ES-I3 (cell line): ENCODE measurements around the gene WBP2.

Experiments used
- H3K36me3 ChIP-seq: 2 replicates; pipeline ENCODE4 v1.6.1; 2013; ENCODE audit warnings: mild to moderate bottlenecking, low read length, control low read depth, moderate library complexity; ENCODE audit not compliant: insufficient read depth
- H3K4me1 ChIP-seq: 2 replicates; pipeline ENCODE4 v1.6.1; 2013; ENCODE audit warnings: mild to moderate bottlenecking, control low read depth, low read length; ENCODE audit not compliant: insufficient read depth
- H3K9ac ChIP-seq: 2 replicates; pipeline ENCODE4 v1.6.1; 2013; ENCODE audit warnings: low read depth, mild to moderate bottlenecking, low read length, moderate library complexity
- H3K9me3 ChIP-seq: 2 replicates; pipeline ENCODE4 v1.6.1; 2013; ENCODE audit warnings: mild to moderate bottlenecking, low read length, moderate library complexity; ENCODE audit not compliant: control insufficient read depth, insufficient read depth

WBP2 gene

GRCh38 chr17:75848523-75849278 lies 6.4 kb downstream of the WBP2 start:
- H3K9me3 ChIP-seq: no peaks in the 10 kb centered on the region
- peaks cover 20% of the 10 kb centered on the region for H3K36me3 ChIP-seq
- H3K9ac ChIP-seq: no peak overlapping the region
- H3K4me1 ChIP-seq: peaks cover 26% of the 10 kb centered on the region; the same call in 1 of the 2 replicates

GRCh38 chr17:75847614-75848522 lies 7.3 kb downstream of the WBP2 start:
- no peaks in the 10 kb centered on the region for H3K9me3 ChIP-seq
- peaks cover 20% of the 10 kb centered on the region for H3K36me3 ChIP-seq
- H3K4me1 ChIP-seq: peaks cover 21% of the 10 kb centered on the region; the same call in 1 of the 2 replicates
- H3K9ac ChIP-seq: no peak overlapping the region

GRCh38 chr17:75846692-75847613 lies 8.2 kb downstream of the WBP2 start:
- Histone ChIP-seq H3K36me3 (peaks cover 20% of the 10 kb centered on the region), H3K4me1 (peaks cover 21% of the 10 kb centered on the region; the same call in 1 of the 2 replicates), H3K9me3 (no peaks in the 10 kb centered on the region), H3K9ac (no peak overlapping the region)

GRCh38 chr17:75845933-75846691 lies 9.0 kb downstream of the WBP2 start:
- Histone ChIP-seq H3K9me3 (no peaks in the 10 kb centered on the region), H3K36me3 (peaks cover 15% of the 10 kb centered on the region), H3K4me1 (peaks cover 21% of the 10 kb centered on the region; the same call in 1 of the 2 replicates), H3K9ac (no peak overlapping the region)

- peaks cover 15% of the 10 kb centered on the region for H3K36me3 ChIP-seq
Observed at GRCh38 chr17:75845058-75845711, 9.9 kb downstream of the WBP2 start.

GRCh38 chr17:75844530-75845057 lies 10.5 kb downstream of the WBP2 start:
- H3K4me1 ChIP-seq: peaks cover 21% of the 10 kb centered on the region; the same call in 1 of the 2 replicates
- no peaks in the 10 kb centered on the region for H3K9me3 ChIP-seq
- peaks cover 15% of the 10 kb centered on the region for H3K36me3 ChIP-seq
- no peak overlapping the region for H3K9ac ChIP-seq

More at GRCh38 chr17:75845058-75845711, 9.9 kb downstream of the WBP2 start:
- Histone ChIP-seq H3K9me3 (no peaks in the 10 kb centered on the region), H3K4me1 (peaks cover 21% of the 10 kb centered on the region; the same call in 1 of the 2 replicates), H3K9ac (no peak overlapping the region)

- Histone ChIP-seq H3K9me3 (no peaks in the 10 kb centered on the region), H3K9ac (no peak within 1 kb of the TSS), H3K4me1 (peaks cover 21% of the 10 kb centered on the region; the same call in 1 of the 2 replicates), H3K36me3 (peaks cover 15% of the 10 kb centered on the region)
Observed at GRCh38 chr17:75843577-75844529, 11.3 kb downstream of the WBP2 start, which contains the start of gene UNC13D. UNC13D (minus strand) TSS chr17:75844404; CDS start chr17:75844337, 67 bp downstream.

- H3K9me3 ChIP-seq: no peaks in the 10 kb centered on the region
- no peak overlapping the region for H3K9ac ChIP-seq
- peaks cover 21% of the 10 kb centered on the region; the same call in 1 of the 2 replicates for H3K4me1 ChIP-seq
- H3K36me3 ChIP-seq: peaks cover 12% of the 10 kb centered on the region
Observed at GRCh38 chr17:75842963-75843576, 12.1 kb downstream of the WBP2 start.

GRCh38 chr17:75842411-75842810 lies 12.7 kb downstream of the WBP2 start:
- peaks cover 21% of the 10 kb centered on the region; the same call in 1 of the 2 replicates for H3K4me1 ChIP-seq
- peaks cover 7% of the 10 kb centered on the region for H3K36me3 ChIP-seq
- no peak overlapping the region for H3K9ac ChIP-seq
- H3K9me3 ChIP-seq: no peaks in the 10 kb centered on the region

- H3K36me3 ChIP-seq: no peaks in the 10 kb centered on the region
- H3K4me1 ChIP-seq: peaks cover 23% of the 10 kb centered on the region; the same call in 1 of the 2 replicates
- H3K9ac ChIP-seq: no peak overlapping the region
- H3K9me3 ChIP-seq: no peaks in the 10 kb centered on the region
Observed at GRCh38 chr17:75840799-75841164, 14.4 kb downstream of the WBP2 start.

GRCh38 chr17:75839942-75840798 lies 15.0 kb downstream of the WBP2 start:
- Histone ChIP-seq H3K4me1 (peaks cover 17% of the 10 kb centered on the region; the same call in 1 of the 2 replicates), H3K9me3 (no peaks in the 10 kb centered on the region), H3K36me3 (no peaks in the 10 kb centered on the region), H3K9ac (no peak overlapping the region)
